ENCODE results near the gene SLC18B1. TPM values are rescaled to one million over a fixed set of nuclear protein-coding genes. Genes with fewer than 3 reads are reported as not detected.

The SLC18B1 gene
- total RNA-seq: 3.4 and 5.4 TPM in 2 replicates

- peak within 1 kb of the TSS; percentile 89 for H3K4me3 ChIP-seq (ENCODE audit: low read depth, low read length)
- TF ChIP-seq CTCF (conservative IDR thresholded peaks at IDR 0.05; ENCODE audit: low read depth, low read length): no peak
- DNase-seq (ENCODE audit: low read depth): no peak
Measured at GRCh38 chr6:132797951-132798868, at the start of gene SLC18B1. Gene SLC18B1 (minus strand): TSS chr6:132798637. CDS start chr6:132798456, 181 bp downstream.

- no peak for TF ChIP-seq CTCF (conservative IDR thresholded peaks at IDR 0.05; ENCODE audit: low read depth, low read length)
- DNase-seq (ENCODE audit: low read depth): no peak
Measured at GRCh38 chr6:132843316-132844035, 45.0 kb upstream of the SLC18B1 start.

GRCh38 chr6:132841966-132842365 is 43.5 kb upstream of the SLC18B1 start:
- no peak for DNase-seq (ENCODE audit: low read depth)
- H3K4me3 ChIP-seq (ENCODE audit: low read depth, low read length): no peak overlapping the region
- TF ChIP-seq CTCF (conservative IDR thresholded peaks at IDR 0.05; ENCODE audit: low read depth, low read length): no peak

More at GRCh38 chr6:132843316-132844035, 45.0 kb upstream of the SLC18B1 start:
- no peak overlapping the region for H3K4me3 ChIP-seq (ENCODE audit: low read depth, low read length)

- TF ChIP-seq CTCF (conservative IDR thresholded peaks at IDR 0.05; ENCODE audit: low read depth, low read length): no peak
- DNase-seq (ENCODE audit: low read depth): no peak
- H3K4me3 ChIP-seq (ENCODE audit: low read depth, low read length): no peak overlapping the region
Measured at GRCh38 chr6:132832891-132833290, 34.5 kb upstream of the SLC18B1 start.

- no peak for DNase-seq (ENCODE audit: low read depth)
- no peak overlapping the region for H3K4me3 ChIP-seq (ENCODE audit: low read depth, low read length)
- peak; percentile 73 for TF ChIP-seq CTCF (conservative IDR thresholded peaks at IDR 0.05; ENCODE audit: low read depth, low read length)
Measured at GRCh38 chr6:132830334-132830751, 31.9 kb upstream of the SLC18B1 start.

GRCh38 chr6:132820629-132821381 is 22.4 kb upstream of the SLC18B1 start:
- no peak for DNase-seq (ENCODE audit: low read depth)
- TF ChIP-seq CTCF (conservative IDR thresholded peaks at IDR 0.05; ENCODE audit: low read depth, low read length): no peak
- H3K4me3 ChIP-seq (ENCODE audit: low read depth, low read length): no peak overlapping the region

Measured in epithelial cell of proximal tubule (primary cell).